SK-N-SH (cell line): ENCODE data around the gene STXBP1. TPM values are rescaled to one million over a fixed set of nuclear protein-coding genes. Genes with fewer than 3 reads are reported as not detected.

ENCODE experiments used
- CTCF ChIA-PET: fragments of 300-600, 350-600 bp; formaldehyde crosslinking; extraction: SDS; loops from one replicate; lab custom pipeline; 2021; lab: Yijun Ruan, JAX
- POLR2A ChIA-PET: fragments of 350-600 bp; sonication (Branson Sonifier 250); formaldehyde crosslinking; extraction: SDS; loops from one replicate; lab custom pipeline; 2020; ENCODE audit warnings: antibody characterized with exemption, inconsistent platforms; lab: Yijun Ruan, JAX
- DNase-seq: peaks from one replicate; pipeline ENCODE4 v3.0.0; 2012
- H2AFZ ChIP-seq: fragments of 200-600 bp; sonication (generic); 2 replicates; pipeline ENCODE4 v1.8.1; 2016; ENCODE audit warnings: antibody characterized with exemption, mild to moderate bottlenecking, low read depth
- H3F3A ChIP-seq: fragments of 200-600 bp; sonication (generic); replicated peaks from 2 replicates; pipeline ENCODE3; 2016; ENCODE audit warnings: antibody characterized with exemption, mild to moderate bottlenecking; ENCODE audit not compliant: insufficient read depth
- H3K27ac ChIP-seq, 2 experiments: fragments of 200-500 bp in 1 of 2; fragments of 200-600 bp in 1 of 2; sonication (Bioruptor generic) in 1 of 2; sonication (generic), shearing (Covaris generic) in 1 of 2; 2 replicates each; pipeline versions ENCODE4 v1.5.1 to v1.6.1; 2014 to 2016; ENCODE audit warnings: low read depth in 2 of 2, inconsistent platforms in 1 of 2, low read length in 1 of 2, mild to moderate bottlenecking in 1 of 2, mixed read lengths in 1 of 2
- H3K27me3 ChIP-seq: fragments of 200-600 bp; sonication (generic), shearing (Covaris generic); 2 replicates; pipeline ENCODE4 v1.6.1; 2016; ENCODE audit warnings: mixed run types; ENCODE audit not compliant: insufficient read depth
- H3K36me3 ChIP-seq, 2 experiments: fragments of 200-500 bp in 1 of 2; fragments of 200-600 bp in 1 of 2; sonication (Bioruptor generic) in 1 of 2; sonication (generic) in 1 of 2; replicated peaks in 1 of 2; 2 replicates each; pipeline versions ENCODE3 to v1.5.1; 2014 to 2016; ENCODE audit warnings: low read length in 1 of 2, mild to moderate bottlenecking in 1 of 2; ENCODE audit not compliant: insufficient read depth in 2 of 2, control insufficient read depth in 1 of 2
- H3K4me1 ChIP-seq, 2 experiments: fragments of 200-500 bp in 1 of 2; fragments of 200-600 bp in 1 of 2; sonication (Bioruptor generic) in 1 of 2; sonication (generic), shearing (Covaris generic) in 1 of 2; 2 replicates each; pipeline versions ENCODE4 v1.5.1 to v1.6.1; 2014 to 2016; ENCODE audit warnings: low read depth in 1 of 2, low read length in 1 of 2, mixed run types in 1 of 2; ENCODE audit not compliant: insufficient read depth in 2 of 2, control insufficient read depth in 1 of 2
- H3K4me2 ChIP-seq: fragments of 200-600 bp; sonication (generic), shearing (Covaris generic); 2 replicates; pipeline ENCODE4 v1.6.1; 2017; ENCODE audit warnings: mixed run types
- H3K4me3 ChIP-seq, 2 experiments: fragments of 200-500 bp in 1 of 2; fragments of 200-600 bp in 1 of 2; sonication (Bioruptor generic) in 1 of 2; sonication (generic), shearing (Covaris generic) in 1 of 2; 2 replicates each; pipeline versions ENCODE4 v1.5.1 to v1.8.1; 2014 to 2016; ENCODE audit warnings: low read depth in 2 of 2, inconsistent platforms in 1 of 2, low read length in 1 of 2, mild to moderate bottlenecking in 1 of 2, mixed read lengths in 1 of 2, moderate library complexity in 1 of 2
- H3K79me2 ChIP-seq: fragments of 200-600 bp; sonication (generic); 2 replicates; pipeline ENCODE4 v1.8.1; 2017; ENCODE audit warnings: mild to moderate bottlenecking; ENCODE audit not compliant: insufficient read depth
- H3K9ac ChIP-seq: fragments of 200-600 bp; sonication (generic); 2 replicates; pipeline ENCODE4 v1.6.1; 2017; ENCODE audit warnings: mixed run types
- H3K9me2 ChIP-seq: fragments of 200-600 bp; sonication (generic); 2 replicates; pipeline ENCODE4 v1.6.1; 2017; ENCODE audit warnings: mixed run types
- H3K9me3 ChIP-seq: fragments of 200-600 bp; sonication (generic); 2 replicates; pipeline ENCODE4 v1.6.1; 2017; ENCODE audit warnings: mixed run types, mild to moderate bottlenecking, moderate library complexity
- H4K20me1 ChIP-seq: fragments of 200-600 bp; sonication (generic); 2 replicates; pipeline ENCODE4 v1.6.1; 2017; ENCODE audit warnings: mild to moderate bottlenecking, mixed run types; ENCODE audit not compliant: insufficient read depth
- CHD2 ChIP-seq: fragments of 150-350 bp; IDR thresholded peaks from 2 replicates; pipeline ENCODE4 v1.6.1; 2018; ENCODE audit warnings: low read length; ENCODE audit not compliant: partially characterized antibody
- ELF1 ChIP-seq: IDR thresholded peaks from 2 replicates; pipeline ENCODE4 v1.4.0; 2012
- EP300 ChIP-seq, 2 experiments: IDR thresholded peaks; 2 replicates each; pipeline versions ENCODE4 v1.4.0 to v1.6.1; 2012; ENCODE audit warnings: borderline replicate concordance in 1 of 2, low read depth in 1 of 2, low read length in 1 of 2
- EZH2phosphoT487 ChIP-seq: fragments of 200-600 bp; sonication (generic); IDR thresholded peaks from 2 replicates; pipeline ENCODE4 v1.6.1; 2017; ENCODE audit warnings: low read depth, mixed run types, mild to moderate bottlenecking, antibody characterized with exemption, moderate library complexity, borderline replicate concordance
- FOXM1 ChIP-seq: IDR thresholded peaks from 2 replicates; pipeline ENCODE4 v1.4.0; 2012; ENCODE audit warnings: low read depth, mild to moderate bottlenecking
- JUND ChIP-seq: IDR thresholded peaks from 2 replicates; pipeline ENCODE4 v1.4.0; 2012
- MEF2A ChIP-seq: IDR thresholded peaks from 2 replicates; pipeline ENCODE4 v1.4.0; 2012; ENCODE audit warnings: low read depth, borderline replicate concordance
- NRF1 ChIP-seq: IDR thresholded peaks from 2 replicates; pipeline ENCODE4 v1.6.1; 2012; ENCODE audit warnings: low read depth, mild to moderate bottlenecking, low read length
- POLR2AphosphoS5 ChIP-seq: IDR thresholded peaks from 2 replicates; pipeline ENCODE4 v1.6.1; 2012; ENCODE audit warnings: low read depth, low read length
- RAD21 ChIP-seq: IDR thresholded peaks from 2 replicates; pipeline ENCODE4 v1.6.1; 2012; ENCODE audit warnings: mild to moderate bottlenecking, low read length
- RCOR1 ChIP-seq: fragments of 150-350 bp; IDR thresholded peaks from 2 replicates; pipeline ENCODE4 v1.6.1; 2017; ENCODE audit warnings: antibody characterized with exemption, low read length
- REST ChIP-seq: IDR thresholded peaks from 2 replicates; pipeline ENCODE4 v1.6.1; 2012; ENCODE audit warnings: mild to moderate bottlenecking, low read depth, low read length, moderate library complexity
- RFX5 ChIP-seq: IDR thresholded peaks from 2 replicates; pipeline ENCODE4 v1.6.1; 2012; ENCODE audit warnings: mild to moderate bottlenecking, improper control_type of control experiment, low read length
- SIN3A ChIP-seq: IDR thresholded peaks from 2 replicates; pipeline ENCODE4 v1.6.1; 2012; ENCODE audit warnings: low read depth, mild to moderate bottlenecking, low read length, moderate library complexity, borderline replicate concordance
- TEAD4 ChIP-seq: IDR thresholded peaks from 2 replicates; pipeline ENCODE4 v1.4.0; 2012; ENCODE audit warnings: mild to moderate bottlenecking, borderline replicate concordance; ENCODE audit not compliant: insufficient read depth
- WGBS: methylation state at CpG from one replicate; pipeline ENCODE4 v1.1.6; 2017; ENCODE audit warnings: low lambda C conversion rate; 5-methylcytosine and 5-hydroxymethylcytosine counted together
- polyA plus RNA-seq, 3 experiments: library from polyadenylated mRNA; depleted of rRNA; stranded (reverse); fragments of >200 nt; gene quantifications; 2 replicates each; pipeline ENCODE4 v1.2.3, GENCODE V29; 2012
- TF ChIP-seq, protein P1 (sequence below): IDR thresholded peaks from 2 replicates; pipeline ENCODE4 v1.4.0; 2012; ENCODE audit warnings: low read depth, borderline replicate concordance
- TF ChIP-seq, protein P2 (sequence below): fragments of 150-350 bp; IDR thresholded peaks from 2 replicates; pipeline ENCODE4 v1.6.1; 2016; ENCODE audit warnings: mild to moderate bottlenecking, low read depth, low read length

Gene STXBP1
- polyA plus RNA-seq, 1 of the 3 experiments (the other 2 are of a cell fraction) = 44.3 TPM

DNA sequence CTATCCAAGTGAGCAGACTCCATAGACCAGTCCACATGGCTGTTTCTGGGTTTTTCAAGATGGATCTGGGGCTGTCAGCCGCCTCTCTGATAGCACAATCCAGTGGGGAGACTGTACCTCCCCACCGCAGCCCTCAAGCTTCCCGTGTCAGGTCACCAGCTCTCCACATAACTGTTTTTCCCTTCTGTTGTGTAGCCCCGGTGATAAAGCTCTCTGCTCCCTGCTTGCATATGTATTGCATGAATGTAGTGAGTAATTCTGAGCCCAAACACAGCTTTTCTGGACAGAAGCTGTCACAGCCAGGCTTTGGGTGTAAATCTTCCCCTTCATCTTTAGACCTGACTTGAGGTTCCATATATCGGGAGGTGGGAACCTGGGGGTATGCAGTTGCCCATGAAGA is 71.6 kb downstream of the STXBP1 start:
- no peak for TF ChIP-seq SIN3A
- TF ChIP-seq CHD2 = no peak
- no peak for TF ChIP-seq EP300 (IDR thresholded peaks at IDR 0.05; ENCODE audit: borderline replicate concordance in 1 of 2, low read depth in 1 of 2, low read length in 1 of 2)
- TF ChIP-seq, protein P1, sequence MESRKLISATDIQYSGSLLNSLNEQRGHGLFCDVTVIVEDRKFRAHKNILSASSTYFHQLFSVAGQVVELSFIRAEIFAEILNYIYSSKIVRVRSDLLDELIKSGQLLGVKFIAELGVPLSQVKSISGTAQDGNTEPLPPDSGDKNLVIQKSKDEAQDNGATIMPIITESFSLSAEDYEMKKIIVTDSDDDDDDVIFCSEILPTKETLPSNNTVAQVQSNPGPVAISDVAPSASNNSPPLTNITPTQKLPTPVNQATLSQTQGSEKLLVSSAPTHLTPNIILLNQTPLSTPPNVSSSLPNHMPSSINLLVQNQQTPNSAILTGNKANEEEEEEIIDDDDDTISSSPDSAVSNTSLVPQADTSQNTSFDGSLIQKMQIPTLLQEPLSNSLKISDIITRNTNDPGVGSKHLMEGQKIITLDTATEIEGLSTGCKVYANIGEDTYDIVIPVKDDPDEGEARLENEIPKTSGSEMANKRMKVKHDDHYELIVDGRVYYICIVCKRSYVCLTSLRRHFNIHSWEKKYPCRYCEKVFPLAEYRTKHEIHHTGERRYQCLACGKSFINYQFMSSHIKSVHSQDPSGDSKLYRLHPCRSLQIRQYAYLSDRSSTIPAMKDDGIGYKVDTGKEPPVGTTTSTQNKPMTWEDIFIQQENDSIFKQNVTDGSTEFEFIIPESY = no peak
- TF ChIP-seq MEF2A = no peak
- no peak for TF ChIP-seq NRF1
- TF ChIP-seq RFX5 = no peak
- no peak for TF ChIP-seq REST
- no peak for TF ChIP-seq RAD21
- no peak overlapping the region for H2AFZ ChIP-seq
- H3K36me3 ChIP-seq = peaks cover 10 to 63% of the 10 kb centered on the region in 2 experiments
- H3K4me3 ChIP-seq = no peak overlapping the region
- no peaks in the 10 kb centered on the region for H3K9me3 ChIP-seq
- CTCF ChIA-PET = interaction anchor here (1.0 to 2.2 kb wide), 3 partner anchors 47 to 51 kb away, joined by 3 to 8 read pairs (median 3); partner anchors contain the start of gene TOR2A
- H4K20me1 ChIP-seq = no peaks in the 10 kb centered on the region
- 96% methylated on average over 4 of the region's 5 CpGs for WGBS
- H3K9me2 ChIP-seq = no peaks in the 10 kb centered on the region
- no peaks in the 10 kb centered on the region for H3K27me3 ChIP-seq
- H3K27ac ChIP-seq = no peak overlapping the region
- peaks cover 0 to 3% of the 10 kb centered on the region in 2 experiments; a peak in 1 of 4 replicates for H3K4me1 ChIP-seq
- no peak overlapping the region for H3K4me2 ChIP-seq
- H3K79me2 ChIP-seq = no peaks in the 10 kb centered on the region
- POLR2A ChIA-PET = interaction anchor here (1.0 kb wide), 1 partner anchor 8 kb away, joined by 3 read pairs; no protein-coding TSS in a partner anchor
- no peaks in the 10 kb centered on the region for H3F3A ChIP-seq
- H3K9ac ChIP-seq = no peak overlapping the region
- DNase-seq = no peak

DNA sequence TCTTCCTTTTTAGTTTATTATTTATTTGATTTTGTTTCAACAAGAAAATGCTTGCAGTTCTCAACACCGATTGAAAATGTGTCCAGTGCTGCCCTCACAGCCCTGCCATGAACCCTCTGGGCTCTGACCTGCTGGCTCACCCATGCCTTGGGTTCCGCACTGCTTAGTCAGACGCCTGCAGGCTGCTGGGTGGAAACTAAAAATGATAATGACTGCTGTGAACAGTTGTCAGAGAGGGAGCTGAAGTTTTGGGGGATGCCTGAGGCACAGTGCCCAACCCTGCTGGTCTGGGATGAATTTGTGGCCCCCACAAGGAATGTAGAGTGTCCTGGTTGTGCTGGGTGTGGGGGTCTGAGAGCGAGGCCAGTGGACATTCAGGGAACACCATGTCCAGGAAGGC is 72.5 kb downstream of the STXBP1 start:
- Histone ChIP-seq H4K20me1 (no peaks in the 10 kb centered on the region), H3K9me2 (no peaks in the 10 kb centered on the region), H3K4me3 (no peak overlapping the region), H2AFZ (no peak overlapping the region), H3K9me3 (no peaks in the 10 kb centered on the region), H3K79me2 (no peaks in the 10 kb centered on the region), H3K4me2 (no peak overlapping the region), H3K4me1 (peaks cover 0 to 3% of the 10 kb centered on the region in 2 experiments; a peak in 1 of 4 replicates), H3F3A (no peaks in the 10 kb centered on the region), H3K27ac (no peak overlapping the region), H3K9ac (no peak overlapping the region), H3K27me3 (no peaks in the 10 kb centered on the region), H3K36me3 (peaks cover 12 to 61% of the 10 kb centered on the region in 2 experiments)
- 79% methylated on average over 4 of the region's 4 CpGs for WGBS
- ChIA-PET POLR2A (no interaction called here), CTCF (interaction anchor here (1.0 to 2.2 kb wide), 2 partner anchors 46 to 50 kb away, joined by 3 to 8 read pairs; partner anchors contain the start of gene TOR2A)
- no peak for DNase-seq
- TF ChIP-seq EZH2phosphoT487 = no peak
- TF ChIP-seq REST = no peak
- TF ChIP-seq, protein P2, sequence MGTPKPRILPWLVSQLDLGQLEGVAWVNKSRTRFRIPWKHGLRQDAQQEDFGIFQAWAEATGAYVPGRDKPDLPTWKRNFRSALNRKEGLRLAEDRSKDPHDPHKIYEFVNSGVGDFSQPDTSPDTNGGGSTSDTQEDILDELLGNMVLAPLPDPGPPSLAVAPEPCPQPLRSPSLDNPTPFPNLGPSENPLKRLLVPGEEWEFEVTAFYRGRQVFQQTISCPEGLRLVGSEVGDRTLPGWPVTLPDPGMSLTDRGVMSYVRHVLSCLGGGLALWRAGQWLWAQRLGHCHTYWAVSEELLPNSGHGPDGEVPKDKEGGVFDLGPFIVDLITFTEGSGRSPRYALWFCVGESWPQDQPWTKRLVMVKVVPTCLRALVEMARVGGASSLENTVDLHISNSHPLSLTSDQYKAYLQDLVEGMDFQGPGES = no peak
- no peak for TF ChIP-seq RCOR1
- no peak for TF ChIP-seq NRF1
- TF ChIP-seq ELF1 = no peak
- no peak for TF ChIP-seq POLR2AphosphoS5
- no peak for TF ChIP-seq JUND
- TF ChIP-seq TEAD4 = no peak
- TF ChIP-seq SIN3A = no peak
- TF ChIP-seq FOXM1 = no peak
